CD8-positive, alpha-beta memory T cell (primary cell): Measurements from ENCODE around the gene SLC5A2. TPM values are rescaled to one million over a fixed set of nuclear protein-coding genes. Genes with fewer than 3 reads are reported as not detected.
A peak's percentile ranks its signal among the peaks of the same experiment; 100 is the strongest.
"Not testable (repeated sequence)": the region's sequence is repeated elsewhere in the genome, so short reads cannot be mapped to it uniquely, and the experiment has no call there.

ENCODE experiments used
- CTCF ChIA-PET: fragments of 350-600 bp; sonication (Branson Sonifier 250); formaldehyde crosslinking; loops from one replicate; lab custom pipeline; 2021; ENCODE audit warnings: antibody characterized with exemption; lab: Charles Lee
- POLR2A ChIA-PET: fragments of 350-600 bp; sonication (Branson Sonifier 250); formaldehyde crosslinking; loops from one replicate; lab custom pipeline; 2021; ENCODE audit warnings: antibody characterized with exemption; lab: Charles Lee
- DNase-seq, 5 donors: peaks; one replicate each; pipeline versions ENCODE4 v3.0.0 to v3.0.0-alpha.2; 2020 to 2022; ENCODE audit warnings: mixed read lengths in 1 of 5
- H3K27ac ChIP-seq: one replicate; pipeline ENCODE4 v1.7.0; 2013; ENCODE audit warnings: low read depth, mild to moderate bottlenecking, low read length, moderate library complexity
- H3K27me3 ChIP-seq: 2 replicates; pipeline ENCODE4 v1.7.0; 2013; ENCODE audit warnings: low read length, mild to moderate bottlenecking; ENCODE audit not compliant: insufficient read depth, poor library complexity, severe bottlenecking
- H3K36me3 ChIP-seq: 2 replicates; pipeline ENCODE4 v1.7.0; 2013; ENCODE audit warnings: mild to moderate bottlenecking, low read length, moderate library complexity; ENCODE audit not compliant: insufficient read depth
- H3K4me1 ChIP-seq: 2 replicates; pipeline ENCODE4 v1.7.0; 2013; ENCODE audit warnings: mild to moderate bottlenecking, low read length, moderate library complexity; ENCODE audit not compliant: insufficient read depth
- H3K4me3 ChIP-seq: 2 replicates; pipeline ENCODE4 v1.7.0; 2013; ENCODE audit warnings: mild to moderate bottlenecking, low read length
- H3K9me3 ChIP-seq: 2 replicates; pipeline ENCODE4 v1.7.0; 2013; ENCODE audit warnings: mild to moderate bottlenecking, low read length
- H3K27ac Mint-ChIP-seq, 8 donors: one replicate each; pipeline ENCODE4 v1.8.0; 2020 to 2021; ENCODE audit warnings: mixed read lengths in 8 of 8, mild to moderate bottlenecking in 6 of 8, inconsistent platforms in 3 of 8, moderate library complexity in 3 of 8
- H3K27me3 Mint-ChIP-seq, 2 donors: one replicate each; pipeline ENCODE4 v1.8.0; 2020 to 2021; ENCODE audit warnings: mixed read lengths in 2 of 2, mild to moderate bottlenecking in 1 of 2, moderate library complexity in 1 of 2
- H3K36me3 Mint-ChIP-seq, 3 donors: one replicate each; pipeline ENCODE4 v1.8.0; 2020 to 2021; ENCODE audit warnings: mixed read lengths in 3 of 3, inconsistent platforms in 1 of 3, mild to moderate bottlenecking in 1 of 3
- H3K4me1 Mint-ChIP-seq, 3 donors: one replicate each; pipeline ENCODE4 v1.8.0; 2020 to 2021; ENCODE audit warnings: mixed read lengths in 3 of 3, inconsistent platforms in 1 of 3, mild to moderate bottlenecking in 1 of 3
- H3K4me3 Mint-ChIP-seq, 7 donors: one replicate each; pipeline ENCODE4 v1.8.0; 2020 to 2021; ENCODE audit warnings: mixed read lengths in 7 of 7, mild to moderate bottlenecking in 6 of 7, moderate library complexity in 4 of 7, inconsistent platforms in 2 of 7
- H3K9me3 Mint-ChIP-seq, 5 donors: one replicate each; pipeline ENCODE4 v1.8.0; 2020 to 2022; ENCODE audit warnings: mixed read lengths in 5 of 5, mild to moderate bottlenecking in 3 of 5, moderate library complexity in 2 of 5, inconsistent platforms in 1 of 5
- polyA plus RNA-seq: library from polyadenylated mRNA; unstranded; fragments of 300-500 nt; fragmentation: Illumina TruSeq; gene quantifications from one replicate; pipeline ENCODE4 v1.2.3, GENCODE V29; 2021
- total RNA-seq, 2 experiments: library from RNA; stranded (reverse); gene quantifications; one replicate each; pipeline ENCODE4 v1.2.3, GENCODE V29; 2021

Gene SLC5A2
- total and polyA plus RNA-seq, 3 experiments from 2014 or later, result 0.24 to 2.0 TPM; not detected in 1

- Histone ChIP-seq H3K36me3 (no peaks in the 10 kb centered on the region), H3K4me3 (no peak overlapping the region), H3K27me3 (no peaks in the 10 kb centered on the region), H3K9me3 (no peaks in the 10 kb centered on the region), H3K4me1 (no peaks in the 10 kb centered on the region), H3K27ac (no peak overlapping the region)
- Mint-ChIP-seq H3K4me1 (peaks cover 0 to 4% (median 0%) of the 10 kb centered on the region in 3 donors), H3K36me3 (no peaks in the 10 kb centered on the region), H3K27me3 (peaks cover 32 to 41% of the 10 kb centered on the region in 2 donors), H3K4me3 (no peak overlapping the region), H3K9me3 (no peaks in the 10 kb centered on the region), H3K27ac (no peak overlapping the region)
- no peak for DNase-seq
- CTCF ChIA-PET, result no interaction called here
- POLR2A ChIA-PET, result no interaction called here
Measured at GRCh38 chr16:31531096-31531495, 48.2 kb downstream of the SLC5A2 start.

- H3K4me3 Mint-ChIP-seq, result no peak overlapping the region
- ChIA-PET POLR2A (no interaction called here), CTCF (no interaction called here)
- peaks cover 0 to 4% (median 0%) of the 10 kb centered on the region in 3 donors for H3K4me1 Mint-ChIP-seq
- Histone ChIP-seq H3K9me3 (no peaks in the 10 kb centered on the region), H3K27me3 (no peaks in the 10 kb centered on the region), H3K4me1 (no peaks in the 10 kb centered on the region), H3K27ac (no peak overlapping the region), H3K4me3 (no peak overlapping the region), H3K36me3 (no peaks in the 10 kb centered on the region)
- DNase-seq, result no peak
- H3K27ac Mint-ChIP-seq, result no peak overlapping the region
- peaks cover 41 to 42% of the 10 kb centered on the region in 2 donors for H3K27me3 Mint-ChIP-seq
- H3K9me3 Mint-ChIP-seq, result no peaks in the 10 kb centered on the region
- H3K36me3 Mint-ChIP-seq, result no peaks in the 10 kb centered on the region
Measured at GRCh38 chr16:31532120-31532519, 49.2 kb downstream of the SLC5A2 start.

GRCh38 chr16:31532896-31533295 is 50.0 kb downstream of the SLC5A2 start:
- H3K4me1 ChIP-seq, result no peaks in the 10 kb centered on the region
- peaks cover 41 to 42% of the 10 kb centered on the region in 2 donors for H3K27me3 Mint-ChIP-seq
- H3K4me1 Mint-ChIP-seq, result peaks cover 0 to 7% (median 3%) of the 10 kb centered on the region in 3 donors
- H3K9me3 Mint-ChIP-seq, result no peaks in the 10 kb centered on the region
- CTCF ChIA-PET, result no interaction called here
- POLR2A ChIA-PET, result no interaction called here
- no peaks in the 10 kb centered on the region for H3K36me3 ChIP-seq
- no peak overlapping the region for H3K4me3 Mint-ChIP-seq
- H3K36me3 Mint-ChIP-seq, result no peaks in the 10 kb centered on the region
- H3K9me3 ChIP-seq, result no peaks in the 10 kb centered on the region
- DNase-seq, result no peak
- no peak overlapping the region for H3K4me3 ChIP-seq
- no peak overlapping the region for H3K27ac Mint-ChIP-seq
- no peaks in the 10 kb centered on the region for H3K27me3 ChIP-seq
- H3K27ac ChIP-seq, result no peak overlapping the region

- ChIA-PET POLR2A (no interaction called here), CTCF (no interaction called here)
- Mint-ChIP-seq H3K9me3 (peaks cover 0 to 8% (median 4%) of the 10 kb centered on the region in 5 donors), H3K27me3 (peaks cover 43 to 48% of the 10 kb centered on the region in 2 donors), H3K4me1 (peaks cover 0 to 7% (median 6%) of the 10 kb centered on the region in 3 donors), H3K27ac (no peak overlapping the region), H3K4me3 (no peak overlapping the region), H3K36me3 (peaks cover 0 to 6% (median 0%) of the 10 kb centered on the region in 3 donors)
- Histone ChIP-seq H3K4me1 (no peaks in the 10 kb centered on the region), H3K36me3 (no peaks in the 10 kb centered on the region), H3K4me3 (no peak overlapping the region), H3K9me3 (no peaks in the 10 kb centered on the region), H3K27ac (no peak overlapping the region), H3K27me3 (peaks cover 7% of the 10 kb centered on the region)
- DNase-seq, result no peak
Measured at GRCh38 chr16:31535737-31536136, 52.8 kb downstream of the SLC5A2 start.

GRCh38 chr16:31536804-31537361 is 54.0 kb downstream of the SLC5A2 start:
- peaks cover 0 to 7% (median 6%) of the 10 kb centered on the region in 3 donors for H3K4me1 Mint-ChIP-seq
- Histone ChIP-seq H3K27me3 (peaks cover 7% of the 10 kb centered on the region), H3K4me3 (no peak overlapping the region)

GRCh38 chr16:31537362-31538242 is 54.7 kb downstream of the SLC5A2 start:
- Mint-ChIP-seq H3K27ac (no peak overlapping the region), H3K27me3 (peaks cover 46 to 60% of the 10 kb centered on the region in 2 donors), H3K36me3 (peaks cover 0 to 11% (median 0%) of the 10 kb centered on the region in 3 donors), H3K9me3 (peaks cover 6 to 15% (median 10%) of the 10 kb centered on the region in 5 donors), H3K4me3 (peak overlapping the region in 1 of 7 donors; percentile 41), H3K4me1 (peaks cover 0 to 7% (median 6%) of the 10 kb centered on the region in 3 donors)
- CTCF ChIA-PET, result no interaction called here
- Histone ChIP-seq H3K36me3 (no peaks in the 10 kb centered on the region), H3K4me3 (no peak overlapping the region), H3K27me3 (peaks cover 7% of the 10 kb centered on the region), H3K9me3 (peaks cover 2% of the 10 kb centered on the region), H3K4me1 (no peaks in the 10 kb centered on the region), H3K27ac (no peak overlapping the region)
- POLR2A ChIA-PET, result no interaction called here
- no peak for DNase-seq

More at GRCh38 chr16:31536804-31537361, 54.0 kb downstream of the SLC5A2 start:
- H3K9me3 Mint-ChIP-seq, result peaks cover 0 to 8% (median 4%) of the 10 kb centered on the region in 5 donors
- peaks cover 0 to 6% (median 0%) of the 10 kb centered on the region in 3 donors for H3K36me3 Mint-ChIP-seq
- DNase-seq, result no peak
- no peak overlapping the region for H3K27ac Mint-ChIP-seq
- peaks cover 43 to 54% of the 10 kb centered on the region in 2 donors for H3K27me3 Mint-ChIP-seq
- no peak overlapping the region for H3K27ac ChIP-seq
- H3K9me3 ChIP-seq, result no peaks in the 10 kb centered on the region
- ChIA-PET POLR2A (no interaction called here), CTCF (no interaction called here)
- H3K4me3 Mint-ChIP-seq, result no peak overlapping the region
- H3K4me1 ChIP-seq, result no peaks in the 10 kb centered on the region
- H3K36me3 ChIP-seq, result no peaks in the 10 kb centered on the region

DNA sequence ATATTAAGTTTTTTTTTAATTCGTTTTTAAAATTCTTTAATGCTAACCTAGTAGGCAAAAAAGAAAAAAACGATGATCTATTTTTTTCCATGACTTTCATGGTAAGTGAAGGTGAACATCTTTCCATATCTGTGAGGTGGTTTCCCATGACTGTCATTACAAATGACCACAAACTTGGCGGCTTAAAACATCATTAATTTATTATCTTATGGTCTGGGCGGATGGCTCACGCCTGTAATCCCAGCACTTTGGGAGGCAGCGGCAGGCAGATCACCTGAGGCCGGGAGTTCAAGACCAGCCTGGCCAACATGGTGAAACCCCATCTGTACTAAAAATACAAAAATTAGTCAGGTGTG is 55.3 kb downstream of the SLC5A2 start:
- H3K36me3 Mint-ChIP-seq, result peaks cover 0 to 11% (median 0%) of the 10 kb centered on the region in 3 donors
- H3K36me3 ChIP-seq, H3K27ac Mint-ChIP-seq, H3K27me3 ChIP-seq, H3K4me3 Mint-ChIP-seq, H3K4me3 ChIP-seq, H3K4me1 ChIP-seq, CTCF ChIA-PET, H3K9me3 ChIP-seq, H3K27ac ChIP-seq, POLR2A ChIA-PET, H3K4me1 Mint-ChIP-seq, DNase-seq: not testable (repeated sequence)
- H3K27me3 Mint-ChIP-seq, result peaks cover 46 to 61% of the 10 kb centered on the region in 2 donors
- H3K9me3 Mint-ChIP-seq, result peaks cover 9 to 18% (median 13%) of the 10 kb centered on the region in 5 donors

DNA sequence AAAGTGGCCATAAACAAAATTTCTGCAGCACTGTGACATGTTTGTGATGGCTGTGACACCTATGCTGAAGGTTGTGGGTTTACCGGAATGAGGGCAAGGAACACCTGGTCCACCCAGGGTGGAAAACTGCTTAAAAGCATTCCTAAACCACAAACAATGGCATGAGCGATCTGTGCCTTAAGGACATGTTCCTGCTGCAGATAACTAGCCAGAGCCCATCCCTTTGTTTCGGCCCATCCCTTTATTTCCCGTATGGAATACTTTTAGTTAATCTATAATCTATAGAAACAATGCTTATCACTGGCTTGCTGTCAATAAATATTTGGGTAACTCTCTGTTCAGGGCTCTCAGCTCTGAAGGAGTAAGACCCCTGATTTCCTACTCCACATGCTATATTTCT is 56.8 kb downstream of the SLC5A2 start:
- Mint-ChIP-seq H3K9me3 (peaks cover 9 to 21% (median 14%) of the 10 kb centered on the region in 5 donors), H3K27me3 (peaks cover 47 to 57% of the 10 kb centered on the region in 2 donors), H3K36me3 (peaks cover 0 to 16% (median 0%) of the 10 kb centered on the region in 3 donors)
- H3K4me3 ChIP-seq, H3K4me1 ChIP-seq, DNase-seq, H3K27ac Mint-ChIP-seq, H3K4me3 Mint-ChIP-seq, H3K36me3 ChIP-seq, H3K27me3 ChIP-seq, CTCF ChIA-PET, POLR2A ChIA-PET, H3K27ac ChIP-seq, H3K4me1 Mint-ChIP-seq, H3K9me3 ChIP-seq: not testable (repeated sequence)
